Left ventricle myocardium superior (tissue), 1 donor: Measurements from ENCODE around the gene TPGS1. TPM values are rescaled to one million over a fixed set of nuclear protein-coding genes. Genes with fewer than 3 reads are reported as not detected.

Source experiments
- ATAC-seq: fragments of 200-7000 bp; cut with Tn5 transposase; one replicate; pipeline ENCODE4 v1.9.1; 2020; ENCODE audit warnings: mild to moderate bottlenecking, moderate library complexity
- DNase-seq: peaks from one replicate; pipeline ENCODE4 v3.0.0-alpha.2; 2020
- intact Hi-C: fragments of 100-400 bp; cut with micrococcal nuclease; formaldehyde crosslinking; loops from one replicate; pipeline ENCODE4 v1.11.0; 2022
- long read RNA-seq: library from polyadenylated mRNA; unstranded; transcript quantifications from one replicate; pipeline ENCODE4 v2.0.0, GENCODE V29; 2021
- total RNA-seq: library from RNA; stranded (reverse); fragmentation: NEBNext Ultra II Directional; extraction: Animal tissue kit (Norgen Biotek cat#: 25700); gene quantifications from one replicate; pipeline ENCODE4 v1.2.1, GENCODE V29; 2021
- donor health status: DM: no; HTN: yes; CAD: no; lungs with severe emphysema.

Gene TPGS1
- 10.5 TPM for total RNA-seq
- long read RNA-seq, transcript TPGS1-201 (2 exons, 1,114 nt): major isoform, 43 of 45 reads
- long read RNA-seq, partial matches to known transcripts: 2 of 45 reads
- long read RNA-seq, other reads (novel, unspliced or antisense): 0 of 45 reads

- DNase-seq (peak; percentile 94), ATAC-seq (peak; percentile 91)
- intact Hi-C loops: no loop called here
These were observed at the start of gene TPGS1 for GRCh38 chr19:507286-508203. TSS of gene TPGS1 (plus strand) at chr19:507497. CDS start at chr19:507507, 10 bp downstream.

- no peak for DNase-seq
These were observed 49.7 kb upstream of the TPGS1 start for GRCh38 chr19:457636-458035.

GRCh38 chr19:458091-459042 is 48.9 kb upstream of the TPGS1 start:
- no peak for DNase-seq
- no peak for ATAC-seq
- intact Hi-C loops: no loop called here

More at GRCh38 chr19:457636-458035, 49.7 kb upstream of the TPGS1 start:
- ATAC-seq: no peak
- intact Hi-C loops: no loop called here

GRCh38 chr19:459724-460511 is 47.4 kb upstream of the TPGS1 start:
- intact Hi-C loops: no loop called here
- DNase-seq (peak; percentile 82), ATAC-seq (peak; percentile 87)

GRCh38 chr19:460877-461720 is 46.2 kb upstream of the TPGS1 start, which contains the start of gene SHC2:
TSS of gene SHC2 (minus strand) at chr19:461033. CDS start at chr19:460996, 37 bp downstream.
- ATAC-seq (peak; percentile 62), DNase-seq (peak; percentile 67)
- intact Hi-C loops: no loop called here

GRCh38 chr19:461721-462551 is 45.4 kb upstream of the TPGS1 start:
- ATAC-seq (peak; percentile 41), DNase-seq (peak; percentile 53)
- intact Hi-C loops: no loop called here

GRCh38 chr19:463483-464207 is 43.7 kb upstream of the TPGS1 start:
- DNase-seq (no peak), ATAC-seq (no peak)
- intact Hi-C loops: no loop called here

- DNase-seq (no peak), ATAC-seq (no peak)
- intact Hi-C loops: no loop called here
These were observed 43.1 kb upstream of the TPGS1 start for GRCh38 chr19:464208-464545.

GRCh38 chr19:465056-465816 is 42.1 kb upstream of the TPGS1 start:
- no peak for DNase-seq
- intact Hi-C loops: no loop called here
- no peak for ATAC-seq

GRCh38 chr19:467554-467953 is 39.7 kb upstream of the TPGS1 start:
- intact Hi-C loops: no loop called here
- no peak for DNase-seq

GRCh38 chr19:468587-469256 is 38.6 kb upstream of the TPGS1 start:
- ATAC-seq: no peak
- DNase-seq: no peak
- intact Hi-C loops: no loop called here

More at GRCh38 chr19:467554-467953, 39.7 kb upstream of the TPGS1 start:
- no peak for ATAC-seq

GRCh38 chr19:469833-470232 is 37.5 kb upstream of the TPGS1 start:
- ATAC-seq (no peak), DNase-seq (no peak)
- intact Hi-C loops: no loop called here

GRCh38 chr19:470701-471100 is 36.6 kb upstream of the TPGS1 start:
- intact Hi-C loops: no loop called here
- DNase-seq (peak; percentile 23), ATAC-seq (no peak)

- ATAC-seq (no peak), DNase-seq (no peak)
- intact Hi-C loops: no loop called here
These were observed 35.1 kb upstream of the TPGS1 start for GRCh38 chr19:472005-472858.
